Neural progenitor cell (in vitro differentiated cells): ENCODE data around the gene ABHD6.

Experiments used
- CTCF ChIP-seq: fragments of 200-600 bp; sonication (generic); IDR thresholded peaks from 2 replicates; pipeline ENCODE4 v1.5.1; 2017; ENCODE audit warnings: antibody characterized with exemption, mild to moderate bottlenecking
- EZH2 ChIP-seq: fragments of 200-600 bp; sonication (generic); IDR thresholded peaks from 2 replicates; pipeline ENCODE4 v1.6.1; 2017; ENCODE audit warnings: antibody characterized with exemption, mild to moderate bottlenecking, moderate library complexity

GRCh38 chr3:58340594-58341244 is 103.1 kb downstream of the ABHD6 start:
- TF ChIP-seq EZH2 (no peak), CTCF (no peak)
